SK-N-SH (cell line): ENCODE measurements around the gene PHF3. TPM values are rescaled to one million over a fixed set of nuclear protein-coding genes. Genes with fewer than 3 reads are reported as not detected.
A peak's percentile ranks its signal among the peaks of the same experiment; 100 is the strongest.

Experiments
- CTCF ChIA-PET: fragments of 300-600, 350-600 bp; formaldehyde crosslinking; extraction: SDS; loops from one replicate; lab custom pipeline; 2021; lab: Yijun Ruan, JAX
- POLR2A ChIA-PET: fragments of 350-600 bp; sonication (Branson Sonifier 250); formaldehyde crosslinking; extraction: SDS; loops from one replicate; lab custom pipeline; 2020; ENCODE audit warnings: antibody characterized with exemption, inconsistent platforms; lab: Yijun Ruan, JAX
- DNase-seq: peaks from one replicate; pipeline ENCODE4 v3.0.0; 2012
- H2AFZ ChIP-seq: fragments of 200-600 bp; sonication (generic); 2 replicates; pipeline ENCODE4 v1.8.1; 2016; ENCODE audit warnings: antibody characterized with exemption, mild to moderate bottlenecking, low read depth
- H3F3A ChIP-seq: fragments of 200-600 bp; sonication (generic); replicated peaks from 2 replicates; pipeline ENCODE3; 2016; ENCODE audit warnings: antibody characterized with exemption, mild to moderate bottlenecking; ENCODE audit not compliant: insufficient read depth
- H3K27ac ChIP-seq, 2 experiments: fragments of 200-500 bp in 1 of 2; fragments of 200-600 bp in 1 of 2; sonication (Bioruptor generic) in 1 of 2; sonication (generic), shearing (Covaris generic) in 1 of 2; 2 replicates each; pipeline versions ENCODE4 v1.5.1 to v1.6.1; 2014 to 2016; ENCODE audit warnings: low read depth in 2 of 2, inconsistent platforms in 1 of 2, low read length in 1 of 2, mild to moderate bottlenecking in 1 of 2, mixed read lengths in 1 of 2
- H3K27me3 ChIP-seq: fragments of 200-600 bp; sonication (generic), shearing (Covaris generic); 2 replicates; pipeline ENCODE4 v1.6.1; 2016; ENCODE audit warnings: mixed run types; ENCODE audit not compliant: insufficient read depth
- H3K36me3 ChIP-seq, 2 experiments: fragments of 200-500 bp in 1 of 2; fragments of 200-600 bp in 1 of 2; sonication (Bioruptor generic) in 1 of 2; sonication (generic) in 1 of 2; replicated peaks in 1 of 2; 2 replicates each; pipeline versions ENCODE3 to v1.5.1; 2014 to 2016; ENCODE audit warnings: low read length in 1 of 2, mild to moderate bottlenecking in 1 of 2; ENCODE audit not compliant: insufficient read depth in 2 of 2, control insufficient read depth in 1 of 2
- H3K4me1 ChIP-seq, 2 experiments: fragments of 200-500 bp in 1 of 2; fragments of 200-600 bp in 1 of 2; sonication (Bioruptor generic) in 1 of 2; sonication (generic), shearing (Covaris generic) in 1 of 2; 2 replicates each; pipeline versions ENCODE4 v1.5.1 to v1.6.1; 2014 to 2016; ENCODE audit warnings: low read depth in 1 of 2, low read length in 1 of 2, mixed run types in 1 of 2; ENCODE audit not compliant: insufficient read depth in 2 of 2, control insufficient read depth in 1 of 2
- H3K4me2 ChIP-seq: fragments of 200-600 bp; sonication (generic), shearing (Covaris generic); 2 replicates; pipeline ENCODE4 v1.6.1; 2017; ENCODE audit warnings: mixed run types
- H3K4me3 ChIP-seq, 2 experiments: fragments of 200-500 bp in 1 of 2; fragments of 200-600 bp in 1 of 2; sonication (Bioruptor generic) in 1 of 2; sonication (generic), shearing (Covaris generic) in 1 of 2; 2 replicates each; pipeline versions ENCODE4 v1.5.1 to v1.8.1; 2014 to 2016; ENCODE audit warnings: low read depth in 2 of 2, inconsistent platforms in 1 of 2, low read length in 1 of 2, mild to moderate bottlenecking in 1 of 2, mixed read lengths in 1 of 2, moderate library complexity in 1 of 2
- H3K79me2 ChIP-seq: fragments of 200-600 bp; sonication (generic); 2 replicates; pipeline ENCODE4 v1.8.1; 2017; ENCODE audit warnings: mild to moderate bottlenecking; ENCODE audit not compliant: insufficient read depth
- H3K9ac ChIP-seq: fragments of 200-600 bp; sonication (generic); 2 replicates; pipeline ENCODE4 v1.6.1; 2017; ENCODE audit warnings: mixed run types
- H3K9me2 ChIP-seq: fragments of 200-600 bp; sonication (generic); 2 replicates; pipeline ENCODE4 v1.6.1; 2017; ENCODE audit warnings: mixed run types
- H3K9me3 ChIP-seq: fragments of 200-600 bp; sonication (generic); 2 replicates; pipeline ENCODE4 v1.6.1; 2017; ENCODE audit warnings: mixed run types, mild to moderate bottlenecking, moderate library complexity
- H4K20me1 ChIP-seq: fragments of 200-600 bp; sonication (generic); 2 replicates; pipeline ENCODE4 v1.6.1; 2017; ENCODE audit warnings: mild to moderate bottlenecking, mixed run types; ENCODE audit not compliant: insufficient read depth
- ELF1 ChIP-seq: IDR thresholded peaks from 2 replicates; pipeline ENCODE4 v1.4.0; 2012
- GATA2 ChIP-seq: sonication (generic); formaldehyde crosslinking; IDR thresholded peaks from 2 replicates; pipeline ENCODE4 v1.5.0; 2020; ENCODE audit warnings: mild to moderate bottlenecking, missing genetic modification reagents
- MEF2A ChIP-seq: IDR thresholded peaks from 2 replicates; pipeline ENCODE4 v1.4.0; 2012; ENCODE audit warnings: low read depth, borderline replicate concordance
- MXI1 ChIP-seq: IDR thresholded peaks from 2 replicates; pipeline ENCODE4 v1.6.1; 2012; ENCODE audit warnings: mild to moderate bottlenecking, low read depth, low read length, improper control_type of control experiment
- NFIC ChIP-seq: IDR thresholded peaks from 2 replicates; pipeline ENCODE4 v1.4.0; 2012; ENCODE audit warnings: borderline replicate concordance
- NRF1 ChIP-seq: IDR thresholded peaks from 2 replicates; pipeline ENCODE4 v1.6.1; 2012; ENCODE audit warnings: low read depth, mild to moderate bottlenecking, low read length
- RAD21 ChIP-seq: IDR thresholded peaks from 2 replicates; pipeline ENCODE4 v1.6.1; 2012; ENCODE audit warnings: mild to moderate bottlenecking, low read length
- RFX5 ChIP-seq: IDR thresholded peaks from 2 replicates; pipeline ENCODE4 v1.6.1; 2012; ENCODE audit warnings: mild to moderate bottlenecking, improper control_type of control experiment, low read length
- WGBS: methylation state at CpG from one replicate; pipeline ENCODE4 v1.1.6; 2017; ENCODE audit warnings: low lambda C conversion rate; 5-methylcytosine and 5-hydroxymethylcytosine counted together
- polyA plus RNA-seq, 3 experiments: library from polyadenylated mRNA; depleted of rRNA; stranded (reverse); fragments of >200 nt; gene quantifications; 2 replicates each; pipeline ENCODE4 v1.2.3, GENCODE V29; 2012
- TF ChIP-seq, protein P1 (sequence below): fragments of 150-350 bp; IDR thresholded peaks from 2 replicates; pipeline ENCODE4 v1.6.1; 2017; ENCODE audit warnings: antibody characterized with exemption, low read length, low read depth, borderline replicate concordance
- TF ChIP-seq, protein P2 (sequence below): IDR thresholded peaks from 2 replicates; pipeline ENCODE4; 2012
- TF ChIP-seq, protein P3 (sequence below): IDR thresholded peaks from 2 replicates; pipeline ENCODE4 v1.4.0; 2012; ENCODE audit warnings: low read depth, borderline replicate concordance

Gene PHF3
- polyA plus RNA-seq, 1 of the 3 experiments (the other 2 are of a cell fraction): 4.4 TPM

DNA sequence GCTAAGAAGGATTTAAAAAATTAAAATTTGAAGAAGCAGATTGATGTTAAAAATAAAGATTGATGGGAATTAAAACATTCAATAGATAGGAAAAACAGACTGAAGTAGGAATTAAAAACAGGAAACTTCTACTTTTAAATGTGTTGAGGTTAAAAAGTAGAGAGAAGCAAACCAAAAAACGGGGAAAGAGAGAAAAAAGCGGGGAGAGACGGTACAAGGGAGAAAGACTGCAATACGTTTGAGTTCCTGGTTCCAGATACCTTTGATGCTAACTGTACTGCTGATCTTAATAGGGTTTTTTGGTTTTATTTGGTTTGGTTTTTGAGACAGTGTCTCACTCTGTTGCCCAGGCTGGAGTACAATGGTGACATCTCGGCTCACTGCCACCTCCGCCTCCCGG, 36.4 kb upstream of the PHF3 start:
- Histone ChIP-seq H3K9me3 (no peaks in the 10 kb centered on the region), H3K9me2 (no peaks in the 10 kb centered on the region), H3K4me3 (no peak overlapping the region), H4K20me1 (no peaks in the 10 kb centered on the region), H2AFZ (peak overlapping the region; percentile 5; the same call in 1 of the 2 replicates), H3K79me2 (no peaks in the 10 kb centered on the region), H3K27ac (no peak overlapping the region), H3K4me1 (no peaks in the 10 kb centered on the region; a peak in 1 of 4 replicates), H3F3A (no peaks in the 10 kb centered on the region), H3K36me3 (no peaks in the 10 kb centered on the region), H3K27me3 (no peaks in the 10 kb centered on the region), H3K9ac (no peak overlapping the region), H3K4me2 (no peak overlapping the region)
- WGBS: 69% methylated on average over 7 of the region's 7 CpGs
- ChIA-PET CTCF (interaction anchor here (0.7 to 2.8 kb wide), 28 partner anchors 8 to 218 kb away, joined by 3 to 26 read pairs (median 6); partner anchors contain the start of gene PHF3), POLR2A (interaction anchor here (1.1 to 1.6 kb wide), 2 partner anchors 37 to 165 kb away, joined by 4 to 7 read pairs; partner anchors contain the start of gene PHF3)
- TF ChIP-seq RAD21: no peak
- TF ChIP-seq MXI1: no peak
- no peak for TF ChIP-seq NRF1
- TF ChIP-seq, protein P1, sequence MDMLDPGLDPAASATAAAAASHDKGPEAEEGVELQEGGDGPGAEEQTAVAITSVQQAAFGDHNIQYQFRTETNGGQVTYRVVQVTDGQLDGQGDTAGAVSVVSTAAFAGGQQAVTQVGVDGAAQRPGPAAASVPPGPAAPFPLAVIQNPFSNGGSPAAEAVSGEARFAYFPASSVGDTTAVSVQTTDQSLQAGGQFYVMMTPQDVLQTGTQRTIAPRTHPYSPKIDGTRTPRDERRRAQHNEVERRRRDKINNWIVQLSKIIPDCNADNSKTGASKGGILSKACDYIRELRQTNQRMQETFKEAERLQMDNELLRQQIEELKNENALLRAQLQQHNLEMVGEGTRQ: no peak
- TF ChIP-seq MEF2A: no peak
- TF ChIP-seq, protein P2, sequence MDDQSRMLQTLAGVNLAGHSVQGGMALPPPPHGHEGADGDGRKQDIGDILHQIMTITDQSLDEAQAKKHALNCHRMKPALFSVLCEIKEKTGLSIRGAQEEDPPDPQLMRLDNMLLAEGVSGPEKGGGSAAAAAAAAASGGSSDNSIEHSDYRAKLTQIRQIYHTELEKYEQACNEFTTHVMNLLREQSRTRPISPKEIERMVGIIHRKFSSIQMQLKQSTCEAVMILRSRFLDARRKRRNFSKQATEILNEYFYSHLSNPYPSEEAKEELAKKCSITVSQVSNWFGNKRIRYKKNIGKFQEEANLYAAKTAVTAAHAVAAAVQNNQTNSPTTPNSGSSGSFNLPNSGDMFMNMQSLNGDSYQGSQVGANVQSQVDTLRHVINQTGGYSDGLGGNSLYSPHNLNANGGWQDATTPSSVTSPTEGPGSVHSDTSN: no peak
- TF ChIP-seq GATA2 (CRISPR knock-in tag): no peak
- TF ChIP-seq NFIC: no peak
- TF ChIP-seq RFX5: no peak
- DNase-seq: no peak

DNA sequence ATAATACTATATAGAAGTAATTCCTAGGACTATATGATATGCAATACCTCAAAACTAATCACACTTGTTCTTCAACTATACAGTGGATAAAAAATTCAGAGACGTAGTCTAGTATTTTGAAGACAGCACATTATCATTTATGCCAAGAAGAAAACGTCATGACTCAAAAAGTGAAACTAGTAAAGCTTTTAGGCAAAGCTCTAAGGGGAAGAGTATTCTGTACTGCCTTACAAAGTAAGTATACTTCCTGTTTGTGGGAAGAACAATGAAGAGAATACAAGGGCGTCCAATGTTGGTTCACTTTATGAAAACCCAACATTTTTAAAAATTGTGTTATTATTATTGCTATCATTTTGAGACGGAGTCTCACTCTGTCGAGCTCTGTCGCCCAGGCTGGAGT, 35.5 kb upstream of the PHF3 start:
- 87% methylated on average over 6 of the region's 6 CpGs for WGBS
- H3K9me3 ChIP-seq: no peaks in the 10 kb centered on the region
- H3K4me3 ChIP-seq: no peak overlapping the region
- no peaks in the 10 kb centered on the region for H3K27me3 ChIP-seq
- no peaks in the 10 kb centered on the region for H3K79me2 ChIP-seq
- no peaks in the 10 kb centered on the region; a peak in 1 of 4 replicates for H3K4me1 ChIP-seq
- H2AFZ ChIP-seq: no peak overlapping the region
- H3K9me2 ChIP-seq: no peaks in the 10 kb centered on the region
- H3K9ac ChIP-seq: no peak overlapping the region
- POLR2A ChIA-PET: interaction anchor here (1.4 kb wide), 1 partner anchor 35 kb away, joined by 3 read pairs; the partner anchor contains the start of gene PHF3
- no peaks in the 10 kb centered on the region for H3F3A ChIP-seq
- TF ChIP-seq, protein P3, sequence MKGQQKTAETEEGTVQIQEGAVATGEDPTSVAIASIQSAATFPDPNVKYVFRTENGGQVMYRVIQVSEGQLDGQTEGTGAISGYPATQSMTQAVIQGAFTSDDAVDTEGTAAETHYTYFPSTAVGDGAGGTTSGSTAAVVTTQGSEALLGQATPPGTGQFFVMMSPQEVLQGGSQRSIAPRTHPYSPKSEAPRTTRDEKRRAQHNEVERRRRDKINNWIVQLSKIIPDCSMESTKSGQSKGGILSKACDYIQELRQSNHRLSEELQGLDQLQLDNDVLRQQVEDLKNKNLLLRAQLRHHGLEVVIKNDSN: no peak
- TF ChIP-seq ELF1: no peak
- no peak overlapping the region for H3K27ac ChIP-seq
- no peaks in the 10 kb centered on the region for H3K36me3 ChIP-seq
- H3K4me2 ChIP-seq: no peak overlapping the region
- no peaks in the 10 kb centered on the region for H4K20me1 ChIP-seq
- CTCF ChIA-PET: interaction anchor here (0.7 to 2.8 kb wide), 2 partner anchors 164 to 203 kb away, joined by 3 to 26 read pairs; no protein-coding TSS in a partner anchor
- DNase-seq: no peak
